ENCODE results near the gene ERCC6. TPM values are rescaled to one million over a fixed set of nuclear protein-coding genes. Genes with fewer than 3 reads are reported as not detected.

Gene ERCC6
- total and polyA plus RNA-seq, 2 experiments from 2014 or later = 6.9 to 16.5 TPM

DNA sequence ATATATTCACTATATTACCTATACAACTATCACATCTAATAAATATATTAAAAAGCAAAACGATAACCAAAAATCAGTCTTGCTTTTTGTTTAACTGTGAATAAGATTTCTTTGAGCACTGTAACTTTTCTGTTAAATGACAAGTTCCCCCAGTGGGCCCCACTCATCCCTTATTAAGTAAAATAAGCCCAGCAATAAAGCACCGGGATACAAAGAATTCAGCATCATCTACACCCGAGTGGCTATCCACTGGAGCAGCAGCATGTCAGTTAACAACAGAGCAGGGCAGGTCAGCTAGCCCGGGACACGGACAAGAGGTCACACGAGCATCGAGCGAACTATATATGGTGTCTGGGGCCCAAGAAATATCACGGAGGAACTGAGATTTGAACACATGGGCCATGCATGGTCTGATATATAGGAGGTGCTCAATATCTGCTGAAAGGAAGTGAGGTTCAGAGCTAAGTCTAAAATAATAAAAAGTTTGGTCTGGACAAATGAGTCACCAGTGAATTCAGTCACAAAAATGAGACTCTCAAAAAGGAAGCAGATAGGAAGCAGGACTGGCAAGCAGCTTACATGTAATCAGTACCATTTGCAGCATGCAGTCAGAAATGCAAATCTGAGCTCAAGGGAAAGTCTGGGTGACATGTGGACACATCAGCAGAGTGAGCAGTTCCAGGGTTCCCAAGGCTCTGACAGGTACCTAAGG, 4.1 kb downstream of the ERCC6 start:
- Histone ChIP-seq H3K79me2 (peaks cover 67% of the 10 kb centered on the region), H4K20me1 (ENCODE audit: insufficient read depth, poor library complexity, severe bottlenecking) (peaks cover 12% of the 10 kb centered on the region), H2AFZ (no peak overlapping the region), H3K4me3 (no peak overlapping the region), H3K4me1 (ENCODE audit: insufficient read depth) (peaks cover 13% of the 10 kb centered on the region), H3K27me3 (no peaks in the 10 kb centered on the region), H3K36me3 (replicated peaks; ENCODE audit: insufficient read depth, low read depth) (no peaks in the 10 kb centered on the region), H3K9me2 (replicated peaks; ENCODE audit: insufficient read depth) (no peaks in the 10 kb centered on the region), H3K4me2 (no peak overlapping the region), H3K9me3 (ENCODE audit: low read depth) (no peaks in the 10 kb centered on the region), H3K27ac (no peak overlapping the region)
- TF ChIP-seq, protein P1, sequence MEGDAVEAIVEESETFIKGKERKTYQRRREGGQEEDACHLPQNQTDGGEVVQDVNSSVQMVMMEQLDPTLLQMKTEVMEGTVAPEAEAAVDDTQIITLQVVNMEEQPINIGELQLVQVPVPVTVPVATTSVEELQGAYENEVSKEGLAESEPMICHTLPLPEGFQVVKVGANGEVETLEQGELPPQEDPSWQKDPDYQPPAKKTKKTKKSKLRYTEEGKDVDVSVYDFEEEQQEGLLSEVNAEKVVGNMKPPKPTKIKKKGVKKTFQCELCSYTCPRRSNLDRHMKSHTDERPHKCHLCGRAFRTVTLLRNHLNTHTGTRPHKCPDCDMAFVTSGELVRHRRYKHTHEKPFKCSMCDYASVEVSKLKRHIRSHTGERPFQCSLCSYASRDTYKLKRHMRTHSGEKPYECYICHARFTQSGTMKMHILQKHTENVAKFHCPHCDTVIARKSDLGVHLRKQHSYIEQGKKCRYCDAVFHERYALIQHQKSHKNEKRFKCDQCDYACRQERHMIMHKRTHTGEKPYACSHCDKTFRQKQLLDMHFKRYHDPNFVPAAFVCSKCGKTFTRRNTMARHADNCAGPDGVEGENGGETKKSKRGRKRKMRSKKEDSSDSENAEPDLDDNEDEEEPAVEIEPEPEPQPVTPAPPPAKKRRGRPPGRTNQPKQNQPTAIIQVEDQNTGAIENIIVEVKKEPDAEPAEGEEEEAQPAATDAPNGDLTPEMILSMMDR (IDR thresholded peaks at IDR 0.05; ENCODE audit: poor library complexity) = no peak
- TF ChIP-seq EZH2phosphoT487 (IDR thresholded peaks at IDR 0.05; ENCODE audit: low read depth, severe bottlenecking, unreplicated experiment) (no peak), EZH2 (IDR thresholded peaks at IDR 0.05; ENCODE audit: borderline replicate concordance) (no peak)
- no peak for DNase-seq (ENCODE audit: low spot score)
- 84% methylated on average over 9 of the region's 9 CpGs for WGBS (ENCODE audit: low lambda C conversion rate, missing lambda C conversion rate)

DNA sequence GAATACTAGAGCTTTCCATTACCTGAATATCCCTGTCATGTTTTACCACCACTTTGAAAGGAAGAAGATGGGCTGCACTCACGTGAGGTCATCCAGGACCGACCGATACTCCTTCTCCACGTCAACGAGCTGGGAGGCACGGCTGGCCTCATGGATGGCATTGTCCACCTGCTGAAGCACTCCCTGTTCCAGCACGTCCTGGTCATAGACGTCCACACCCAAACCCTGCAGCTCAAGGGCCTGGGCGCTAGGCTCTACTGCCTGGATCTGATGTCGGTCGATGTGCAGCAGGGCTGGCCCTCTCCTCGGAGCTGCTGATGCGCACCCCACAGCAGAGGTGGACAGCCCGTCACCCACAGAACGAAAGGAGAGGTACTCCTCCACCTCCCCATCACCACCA, 6.5 kb downstream of the ERCC6 start:
- no peaks in the 10 kb centered on the region for H3K9me2 ChIP-seq (replicated peaks; ENCODE audit: insufficient read depth)
- H3K4me1 ChIP-seq (ENCODE audit: insufficient read depth) = peaks cover under 1% of the 10 kb centered on the region
- H3K27ac ChIP-seq = no peak overlapping the region
- H3K4me3 ChIP-seq = no peak overlapping the region
- H3K36me3 ChIP-seq (replicated peaks; ENCODE audit: insufficient read depth, low read depth) = peaks cover 4% of the 10 kb centered on the region
- WGBS (ENCODE audit: low lambda C conversion rate, missing lambda C conversion rate) = 99% methylated on average over 15 of the region's 15 CpGs
- no peak overlapping the region for H3K4me2 ChIP-seq
- H3K79me2 ChIP-seq = peaks cover 59% of the 10 kb centered on the region
- no peaks in the 10 kb centered on the region for H3K27me3 ChIP-seq
- no peak overlapping the region for H2AFZ ChIP-seq
- peaks cover 12% of the 10 kb centered on the region for H4K20me1 ChIP-seq (ENCODE audit: insufficient read depth, poor library complexity, severe bottlenecking)
- no peaks in the 10 kb centered on the region for H3K9me3 ChIP-seq (ENCODE audit: low read depth)
- no peak for DNase-seq (ENCODE audit: low spot score)
- no peak for TF ChIP-seq EZH2phosphoT487 (IDR thresholded peaks at IDR 0.05; ENCODE audit: low read depth, severe bottlenecking, unreplicated experiment)
- no peak for TF ChIP-seq EZH2 (IDR thresholded peaks at IDR 0.05; ENCODE audit: borderline replicate concordance)
- TF ChIP-seq, protein P1 (IDR thresholded peaks at IDR 0.05; ENCODE audit: poor library complexity) = no peak

DNA sequence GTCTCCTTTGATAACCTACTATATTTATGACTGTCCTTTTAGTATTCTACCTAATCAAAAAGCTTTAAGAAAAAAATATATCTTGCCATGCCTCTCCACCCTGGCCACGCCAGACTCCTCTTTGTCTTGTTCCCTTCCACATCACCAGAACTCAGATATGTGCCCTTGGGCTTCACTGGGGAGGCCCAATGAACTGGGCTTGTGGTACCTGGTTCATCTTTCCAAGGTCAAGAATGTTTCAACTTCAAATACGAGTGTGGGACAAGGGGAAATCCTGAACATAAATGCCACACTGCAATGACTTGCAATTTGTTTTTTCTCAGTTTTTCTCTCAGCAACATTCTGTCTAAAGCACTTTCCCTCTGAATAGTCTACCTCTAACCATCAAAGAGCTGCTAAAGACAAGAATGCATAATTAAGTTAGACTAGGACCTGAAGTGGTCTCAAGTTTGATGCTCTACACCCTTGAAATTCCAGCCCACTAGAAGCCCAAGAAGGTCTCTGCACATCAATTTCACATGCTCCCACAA, 9.9 kb downstream of the ERCC6 start:
- H3K9me3 ChIP-seq (ENCODE audit: low read depth) = no peaks in the 10 kb centered on the region
- H2AFZ ChIP-seq = no peak overlapping the region
- TF ChIP-seq EZH2 (IDR thresholded peaks at IDR 0.05; ENCODE audit: borderline replicate concordance) = no peak
- no peak for DNase-seq (ENCODE audit: low spot score)
- 93% methylated on average over 2 of the region's 2 CpGs for WGBS (ENCODE audit: low lambda C conversion rate, missing lambda C conversion rate)
- H3K36me3 ChIP-seq (replicated peaks; ENCODE audit: insufficient read depth, low read depth) = peaks cover 4% of the 10 kb centered on the region
- H3K4me3 ChIP-seq = no peak overlapping the region
- H3K4me1 ChIP-seq (ENCODE audit: insufficient read depth) = no peaks in the 10 kb centered on the region
- no peaks in the 10 kb centered on the region for H3K27me3 ChIP-seq
- H3K9me2 ChIP-seq (replicated peaks; ENCODE audit: insufficient read depth) = no peaks in the 10 kb centered on the region
- H3K4me2 ChIP-seq = no peak overlapping the region
- peaks cover 26% of the 10 kb centered on the region for H3K79me2 ChIP-seq
- no peak overlapping the region for H3K27ac ChIP-seq
- peaks cover 6% of the 10 kb centered on the region for H4K20me1 ChIP-seq (ENCODE audit: insufficient read depth, poor library complexity, severe bottlenecking)

DNA sequence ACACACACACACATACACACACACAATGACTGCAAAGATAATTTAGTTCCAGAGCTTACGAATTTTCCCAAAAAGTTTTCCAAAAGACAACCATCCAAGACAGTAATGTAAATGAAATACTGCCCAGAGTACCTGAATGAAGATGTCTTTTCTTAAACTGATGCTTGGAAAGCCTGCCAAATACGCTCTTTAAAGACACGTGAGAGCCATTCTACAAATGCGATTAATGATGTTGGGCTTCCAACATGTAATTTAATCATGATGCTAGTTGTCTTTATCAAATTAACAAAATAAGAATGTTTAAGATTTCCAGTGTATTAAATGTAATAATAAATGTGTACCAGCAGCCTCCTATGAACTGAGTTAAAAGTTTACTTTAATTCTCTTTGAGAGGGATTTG, 11.1 kb downstream of the ERCC6 start:
- Histone ChIP-seq H3K27ac (no peak overlapping the region), H2AFZ (no peak overlapping the region), H3K4me1 (ENCODE audit: insufficient read depth) (no peaks in the 10 kb centered on the region), H3K4me3 (no peak overlapping the region), H3K9me3 (ENCODE audit: low read depth) (no peaks in the 10 kb centered on the region), H4K20me1 (ENCODE audit: insufficient read depth, poor library complexity, severe bottlenecking) (no peaks in the 10 kb centered on the region), H3K4me2 (no peak overlapping the region), H3K27me3 (no peaks in the 10 kb centered on the region), H3K36me3 (replicated peaks; ENCODE audit: insufficient read depth, low read depth) (peaks cover 4% of the 10 kb centered on the region), H3K79me2 (peaks cover 17% of the 10 kb centered on the region), H3K9me2 (replicated peaks; ENCODE audit: insufficient read depth) (no peaks in the 10 kb centered on the region)
- WGBS (ENCODE audit: low lambda C conversion rate, missing lambda C conversion rate) = 93% methylated on average over 4 of the region's 4 CpGs
- no peak for DNase-seq (ENCODE audit: low spot score)
- TF ChIP-seq, protein P1 (IDR thresholded peaks at IDR 0.05; ENCODE audit: poor library complexity) = no peak
- no peak for TF ChIP-seq EZH2phosphoT487 (IDR thresholded peaks at IDR 0.05; ENCODE audit: low read depth, severe bottlenecking, unreplicated experiment)
- TF ChIP-seq EZH2 (IDR thresholded peaks at IDR 0.05; ENCODE audit: borderline replicate concordance) = no peak
